Measurements from ENCODE around the gene DMD. TPM values are rescaled to one million over a fixed set of nuclear protein-coding genes. Genes with fewer than 3 reads are reported as not detected.

Gene DMD
- total RNA-seq, 2 donors from 2014 or later, result 1.4 to 7.5 TPM

GRCh38 chrX:32893751-32894150, 317.6 kb downstream of the DMD start:
- Mint-ChIP-seq H3K27ac (no peak overlapping the region), H3K27me3 (no peaks in the 10 kb centered on the region), H3K9me3 (no peaks in the 10 kb centered on the region), H3K4me3 (no peak overlapping the region), H3K36me3 (ENCODE audit: low read depth) (no peaks in the 10 kb centered on the region), H3K4me1 (no peaks in the 10 kb centered on the region)
- ATAC-seq (replicated peaks), result no peak

DNA sequence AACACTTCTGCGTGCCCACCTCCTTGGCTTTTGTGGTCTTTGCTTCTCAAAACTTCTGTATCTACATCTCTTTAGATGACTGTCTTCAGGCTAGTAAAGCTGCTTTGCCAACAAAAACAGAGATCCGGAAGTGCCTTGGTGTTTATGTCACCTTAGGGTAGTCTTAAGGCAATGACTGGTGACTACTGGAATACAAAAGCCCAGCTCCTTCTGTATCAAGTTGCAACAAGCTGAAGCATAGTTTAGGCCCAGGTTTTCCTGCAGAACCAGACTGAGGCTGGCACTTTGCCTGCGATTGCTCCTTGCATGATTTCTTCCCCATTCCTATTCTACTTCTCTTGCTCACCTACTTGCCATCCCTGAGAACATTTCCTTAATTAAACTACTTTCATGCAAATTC, 333.8 kb downstream of the DMD start:
- no peaks in the 10 kb centered on the region for H3K27me3 Mint-ChIP-seq

DNA sequence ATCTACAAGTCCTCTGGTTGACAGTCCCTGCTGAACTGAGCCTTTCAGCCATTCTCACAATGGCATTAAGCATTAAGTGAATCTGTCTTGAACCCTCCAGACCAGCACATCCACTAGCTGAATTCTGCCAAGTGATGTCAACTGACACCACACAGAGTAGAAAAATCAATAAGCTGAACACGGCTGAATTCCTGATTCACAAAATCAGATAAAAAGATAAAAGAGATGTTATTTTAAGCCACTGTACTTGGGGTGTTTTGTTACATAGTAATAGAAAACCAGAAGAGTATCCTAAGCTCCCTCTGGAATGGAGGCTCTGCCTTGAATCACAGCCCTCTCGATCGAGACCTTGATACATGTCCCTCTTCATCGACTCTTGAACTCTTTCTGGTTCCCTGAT, 336.5 kb downstream of the DMD start:
- Mint-ChIP-seq H3K4me3 (no peak overlapping the region), H3K4me1 (no peaks in the 10 kb centered on the region), H3K27me3 (no peaks in the 10 kb centered on the region), H3K27ac (no peak overlapping the region), H3K9me3 (no peaks in the 10 kb centered on the region), H3K36me3 (ENCODE audit: low read depth) (no peaks in the 10 kb centered on the region)
- no peak for ATAC-seq (replicated peaks)

More for the DNA sequence above, 333.8 kb downstream of the DMD start:
- no peaks in the 10 kb centered on the region for H3K36me3 Mint-ChIP-seq (ENCODE audit: low read depth)
- H3K9me3 Mint-ChIP-seq, result no peaks in the 10 kb centered on the region
- H3K4me1 Mint-ChIP-seq, result no peaks in the 10 kb centered on the region
- H3K27ac Mint-ChIP-seq, result no peak overlapping the region
- no peak overlapping the region for H3K4me3 Mint-ChIP-seq
- ATAC-seq (replicated peaks), result no peak

DNA sequence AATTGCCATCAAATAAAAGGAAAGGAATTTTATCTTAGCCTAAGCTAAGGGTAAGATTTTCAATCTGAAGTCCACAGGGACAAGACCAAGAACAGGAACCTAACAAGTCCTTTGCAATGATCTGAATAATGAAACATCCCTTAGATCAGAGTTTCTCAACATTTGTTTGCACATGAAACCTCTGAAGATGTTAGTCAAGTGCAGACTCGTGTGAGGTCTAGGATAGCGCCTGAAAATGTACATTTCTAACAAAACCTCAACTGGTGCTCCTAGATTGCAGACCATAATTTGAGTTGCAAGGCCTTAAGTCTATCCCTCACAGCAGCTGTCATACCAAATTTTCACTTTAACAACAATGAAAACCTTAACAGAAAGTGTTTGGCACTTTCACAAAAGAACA, 337.6 kb downstream of the DMD start:
- H3K4me3 Mint-ChIP-seq, result no peak overlapping the region
- H3K9me3 Mint-ChIP-seq, result no peaks in the 10 kb centered on the region
- no peak overlapping the region for H3K27ac Mint-ChIP-seq
- H3K4me1 Mint-ChIP-seq, result no peaks in the 10 kb centered on the region
- ATAC-seq (replicated peaks), result no peak
- H3K27me3 Mint-ChIP-seq, result no peaks in the 10 kb centered on the region
- no peaks in the 10 kb centered on the region for H3K36me3 Mint-ChIP-seq (ENCODE audit: low read depth)

DNA sequence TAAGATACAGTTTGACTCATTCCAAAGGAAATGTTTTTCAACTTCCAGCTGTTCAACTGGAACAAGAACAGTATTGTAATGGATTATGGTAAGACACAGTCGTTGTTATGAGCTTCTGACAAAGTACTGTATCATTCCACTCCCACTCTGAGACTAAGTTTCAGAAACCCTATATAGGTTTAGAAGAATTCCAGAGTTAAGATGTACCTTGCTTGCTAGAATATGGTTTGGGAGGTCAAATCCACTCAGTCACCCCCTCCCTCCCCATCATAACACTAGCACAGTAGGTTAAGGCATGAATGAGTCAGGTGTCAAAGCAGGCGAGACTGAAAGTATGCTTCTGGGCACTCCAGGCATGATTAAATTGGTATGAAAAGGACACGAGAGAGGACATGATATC, 339.7 kb downstream of the DMD start:
- Mint-ChIP-seq H3K4me3 (no peak overlapping the region), H3K9me3 (no peaks in the 10 kb centered on the region), H3K27ac (no peak overlapping the region), H3K4me1 (no peaks in the 10 kb centered on the region), H3K36me3 (ENCODE audit: low read depth) (no peaks in the 10 kb centered on the region), H3K27me3 (no peaks in the 10 kb centered on the region)
- ATAC-seq (replicated peaks), result no peak

GRCh38 chrX:32868524-32868895, 342.8 kb downstream of the DMD start:
- no peak for ATAC-seq (replicated peaks)
- Mint-ChIP-seq H3K4me1 (no peaks in the 10 kb centered on the region), H3K27ac (no peak overlapping the region)

DNA sequence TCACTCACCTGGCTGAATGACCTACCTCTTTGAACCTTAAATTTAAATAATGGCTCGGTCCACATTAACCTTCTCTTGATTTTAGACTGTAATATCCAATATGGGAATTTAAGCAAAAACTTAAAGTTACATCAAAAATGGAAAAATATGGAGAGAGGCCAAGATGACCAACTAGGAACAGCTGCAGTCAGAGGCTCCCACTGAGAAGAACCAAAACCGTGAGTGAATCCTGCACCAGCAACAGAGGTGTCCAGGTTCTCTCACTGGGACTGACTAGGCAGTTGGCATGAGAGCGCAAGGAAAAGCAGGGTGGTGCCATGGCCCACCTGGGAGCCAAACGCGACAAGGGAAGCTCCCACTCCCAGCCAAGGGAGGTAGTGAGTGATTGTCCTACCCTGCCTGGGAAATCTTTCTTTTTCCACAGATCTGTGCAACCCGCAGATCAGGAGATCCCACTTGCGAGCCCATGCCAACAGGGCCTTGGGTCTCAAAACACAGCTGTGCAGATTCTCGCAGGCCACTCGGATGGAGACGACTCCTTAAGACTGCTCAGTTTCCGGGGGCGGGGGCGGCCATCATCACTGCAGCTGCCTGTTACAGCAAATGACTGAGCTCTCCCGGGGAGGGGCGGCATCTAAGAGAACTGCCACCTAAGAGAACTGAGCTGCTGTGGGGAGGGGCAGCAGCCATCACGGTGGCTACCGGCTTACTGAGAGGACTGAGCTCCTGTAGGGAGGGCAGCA, 343.4 kb downstream of the DMD start:
- H3K27me3 Mint-ChIP-seq, result no peaks in the 10 kb centered on the region
- ATAC-seq (replicated peaks), result no peak
- H3K27ac Mint-ChIP-seq, result no peak overlapping the region
- no peaks in the 10 kb centered on the region for H3K9me3 Mint-ChIP-seq
- H3K4me1 Mint-ChIP-seq, result no peaks in the 10 kb centered on the region
- no peaks in the 10 kb centered on the region for H3K36me3 Mint-ChIP-seq (ENCODE audit: low read depth)
- no peak overlapping the region for H3K4me3 Mint-ChIP-seq

More at GRCh38 chrX:32868524-32868895, 342.8 kb downstream of the DMD start:
- Mint-ChIP-seq H3K4me3 (no peak overlapping the region), H3K9me3 (no peaks in the 10 kb centered on the region), H3K27me3 (no peaks in the 10 kb centered on the region), H3K36me3 (ENCODE audit: low read depth) (no peaks in the 10 kb centered on the region)

DNA sequence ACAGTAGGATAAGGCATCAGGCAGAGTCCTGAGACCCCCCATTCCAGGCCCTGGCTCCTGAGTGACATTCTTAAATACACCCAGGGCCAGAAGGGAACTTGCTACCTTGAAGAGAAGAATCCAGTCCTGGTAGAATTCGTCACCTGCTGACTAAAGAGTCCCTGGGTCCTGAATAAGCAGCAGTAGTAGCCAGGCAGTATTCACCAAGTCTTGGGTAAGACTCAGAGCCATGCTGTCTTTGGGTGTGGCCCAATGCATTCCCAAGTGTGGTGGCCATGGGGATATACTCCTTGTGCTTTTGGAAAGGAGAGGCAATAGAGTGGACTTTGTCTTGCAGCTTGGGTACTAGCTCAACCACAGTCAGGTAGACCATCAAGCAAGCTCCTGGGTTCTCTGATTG, 359.1 kb downstream of the DMD start:
- Mint-ChIP-seq H3K9me3 (peaks cover 3% of the 10 kb centered on the region), H3K27ac (no peak overlapping the region), H3K36me3 (ENCODE audit: low read depth) (no peaks in the 10 kb centered on the region), H3K27me3 (no peaks in the 10 kb centered on the region), H3K4me1 (no peaks in the 10 kb centered on the region), H3K4me3 (no peak overlapping the region)
- ATAC-seq (replicated peaks), result no peak

DNA sequence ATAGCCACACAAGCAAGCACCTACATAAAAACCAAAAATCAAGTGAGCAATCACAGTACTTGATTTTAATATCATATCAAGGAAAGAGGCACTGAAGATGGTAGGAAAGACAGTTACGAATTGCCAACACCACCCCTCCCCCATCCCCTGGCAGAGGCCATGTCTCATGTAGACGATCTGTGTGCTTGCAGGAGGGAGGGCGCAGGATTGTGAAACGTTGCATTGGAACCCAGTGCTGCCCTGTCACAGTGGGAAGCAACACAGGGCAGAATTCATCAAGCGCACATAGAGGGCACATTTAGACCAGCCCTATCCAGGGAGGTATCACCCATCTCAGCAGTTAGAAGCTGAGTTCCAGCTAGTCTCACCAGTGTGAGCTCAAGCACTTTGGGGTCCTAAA, 359.8 kb downstream of the DMD start:
- Mint-ChIP-seq H3K9me3 (peaks cover 3% of the 10 kb centered on the region), H3K27me3 (no peaks in the 10 kb centered on the region), H3K36me3 (ENCODE audit: low read depth) (no peaks in the 10 kb centered on the region), H3K4me1 (no peaks in the 10 kb centered on the region), H3K27ac (no peak overlapping the region), H3K4me3 (no peak overlapping the region)
- ATAC-seq (replicated peaks), result no peak

DNA sequence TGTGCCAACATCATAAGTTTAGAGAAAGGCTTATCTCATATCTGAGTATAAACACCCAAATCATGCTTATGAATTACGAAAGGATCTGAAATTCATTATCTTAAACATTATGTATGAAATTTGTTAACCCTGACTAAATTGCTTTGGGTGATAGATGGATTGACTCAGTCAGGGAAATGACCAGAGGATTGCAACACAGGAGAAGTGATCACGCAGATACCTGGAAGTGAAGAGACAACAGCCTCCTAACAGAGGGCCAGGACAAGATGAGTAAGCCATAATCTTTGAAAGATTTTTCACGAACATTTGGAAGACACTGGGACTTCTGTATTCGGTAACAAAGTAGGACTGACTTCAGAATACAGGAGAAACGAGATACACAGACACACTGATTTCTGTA, 363.4 kb downstream of the DMD start:
- H3K4me3 Mint-ChIP-seq, result no peak overlapping the region
- no peaks in the 10 kb centered on the region for H3K4me1 Mint-ChIP-seq
- no peaks in the 10 kb centered on the region for H3K36me3 Mint-ChIP-seq (ENCODE audit: low read depth)
- H3K9me3 Mint-ChIP-seq, result no peaks in the 10 kb centered on the region
- H3K27me3 Mint-ChIP-seq, result no peaks in the 10 kb centered on the region
- no peak for ATAC-seq (replicated peaks)
- H3K27ac Mint-ChIP-seq, result no peak overlapping the region

DNA sequence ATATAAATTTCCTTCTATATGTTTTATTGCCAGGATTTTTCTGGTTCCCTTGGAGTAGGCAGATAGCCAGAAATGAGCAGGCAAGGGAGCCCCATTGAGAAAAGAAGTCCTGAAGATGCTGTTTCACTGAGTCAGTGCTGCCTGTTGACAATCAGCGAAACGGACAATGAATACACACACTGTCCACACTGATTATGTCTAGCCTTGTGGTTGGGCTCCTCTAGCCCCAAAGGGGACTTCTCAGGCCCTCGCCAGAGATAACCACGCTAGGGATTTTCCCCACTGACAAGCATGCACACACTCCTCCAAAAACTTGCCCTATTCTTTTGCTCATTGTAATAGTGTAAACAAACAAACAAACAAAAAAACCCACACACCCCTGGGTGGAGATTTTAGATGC, 369.3 kb downstream of the DMD start:
- Mint-ChIP-seq H3K36me3 (ENCODE audit: low read depth) (no peaks in the 10 kb centered on the region), H3K9me3 (no peaks in the 10 kb centered on the region), H3K4me3 (no peak overlapping the region), H3K27ac (no peak overlapping the region), H3K4me1 (no peaks in the 10 kb centered on the region), H3K27me3 (no peaks in the 10 kb centered on the region)
- no peak for ATAC-seq (replicated peaks)

- no peak for ATAC-seq (replicated peaks)
- no peak overlapping the region for H3K27ac Mint-ChIP-seq
- H3K4me1 Mint-ChIP-seq, result no peaks in the 10 kb centered on the region
- no peaks in the 10 kb centered on the region for H3K27me3 Mint-ChIP-seq
- no peaks in the 10 kb centered on the region for H3K36me3 Mint-ChIP-seq (ENCODE audit: low read depth)
- no peak overlapping the region for H3K4me3 Mint-ChIP-seq
- H3K9me3 Mint-ChIP-seq, result no peaks in the 10 kb centered on the region
Observed at GRCh38 chrX:32839781-32840180, 371.6 kb downstream of the DMD start.

DNA sequence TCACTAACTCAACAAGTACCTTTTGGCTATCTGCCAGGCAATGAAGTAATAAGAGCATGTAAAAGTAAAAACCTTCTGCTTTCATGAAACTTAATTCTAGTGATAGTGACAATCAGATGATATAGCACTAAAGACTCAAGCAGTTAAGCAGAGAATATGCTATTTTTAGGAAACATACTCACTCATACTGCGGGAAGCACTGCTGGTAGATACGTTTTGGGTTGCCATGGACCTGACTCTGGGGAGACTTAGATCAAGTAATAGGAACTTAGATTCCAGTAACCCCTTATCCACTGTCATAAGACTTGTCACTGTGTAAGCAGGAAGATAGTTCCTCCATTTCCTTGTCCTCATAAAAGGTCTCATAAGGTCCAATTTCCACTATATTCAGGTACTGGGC, 386.3 kb downstream of the DMD start:
- Mint-ChIP-seq H3K4me1 (no peaks in the 10 kb centered on the region), H3K27me3 (no peaks in the 10 kb centered on the region), H3K27ac (no peak overlapping the region), H3K4me3 (no peak overlapping the region), H3K9me3 (peaks cover 6% of the 10 kb centered on the region), H3K36me3 (ENCODE audit: low read depth) (no peaks in the 10 kb centered on the region)
- ATAC-seq (replicated peaks), result no peak

- Mint-ChIP-seq H3K27ac (no peak overlapping the region), H3K4me1 (no peaks in the 10 kb centered on the region), H3K27me3 (no peaks in the 10 kb centered on the region), H3K9me3 (no peaks in the 10 kb centered on the region), H3K4me3 (no peak overlapping the region), H3K36me3 (ENCODE audit: low read depth) (no peaks in the 10 kb centered on the region)
- ATAC-seq (replicated peaks), result no peak
Observed at GRCh38 chrX:32804034-32804433, 407.3 kb downstream of the DMD start.

DNA sequence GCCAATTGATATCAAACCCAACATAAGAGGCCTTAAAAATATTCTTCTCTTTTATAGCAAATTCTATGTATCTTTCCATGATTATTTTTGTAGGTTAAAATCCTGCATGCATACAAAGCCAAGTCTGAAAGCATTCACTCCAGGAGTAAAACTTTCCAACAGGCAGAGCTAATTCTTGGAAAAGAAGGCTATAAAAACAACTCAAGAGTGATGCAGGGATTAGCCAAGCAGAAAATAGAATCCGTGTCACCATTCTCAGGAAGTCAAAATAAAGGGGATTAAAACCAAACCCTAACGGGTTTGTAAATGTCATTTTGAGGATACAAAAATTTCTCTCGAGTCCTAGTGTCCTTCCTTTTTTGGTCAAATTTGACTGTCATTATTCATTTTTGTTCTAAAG, 412.4 kb downstream of the DMD start:
- Mint-ChIP-seq H3K9me3 (no peaks in the 10 kb centered on the region), H3K36me3 (ENCODE audit: low read depth) (no peaks in the 10 kb centered on the region), H3K27ac (no peak overlapping the region), H3K4me3 (no peak overlapping the region), H3K27me3 (no peaks in the 10 kb centered on the region), H3K4me1 (no peaks in the 10 kb centered on the region)
- no peak for ATAC-seq (replicated peaks)

- H3K36me3 Mint-ChIP-seq (ENCODE audit: low read depth), result no peaks in the 10 kb centered on the region
- no peaks in the 10 kb centered on the region for H3K27me3 Mint-ChIP-seq
- no peak overlapping the region for H3K27ac Mint-ChIP-seq
- H3K9me3 Mint-ChIP-seq, result no peaks in the 10 kb centered on the region
- H3K4me1 Mint-ChIP-seq, result no peaks in the 10 kb centered on the region
- no peak overlapping the region for H3K4me3 Mint-ChIP-seq
- ATAC-seq (replicated peaks), result no peak
Observed at GRCh38 chrX:32788936-32789335, 422.4 kb downstream of the DMD start.
